Left lung (tissue), 10 donors: Measurements from ENCODE around the gene IGSF23. TPM values are rescaled to one million over a fixed set of nuclear protein-coding genes. Genes with fewer than 3 reads are reported as not detected.
A peak's percentile ranks its signal among the peaks of the same experiment; 100 is the strongest.

Experiments used
- ATAC-seq: fragments of 200-7000 bp; cut with Tn5 transposase; one replicate; pipeline ENCODE4 v1.9.1; 2020; ENCODE audit warnings: moderate library complexity
- DNase-seq, 4 donors: peaks; one replicate each; pipeline ENCODE4 v3.0.0-alpha.2; 2013 to 2020
- H3K27ac ChIP-seq, 2 donors: fragments of 200-600 bp; sonication (generic) in 1 of 2; one replicate each; pipeline versions ENCODE4 v1.5.0 to v1.8.0; 2020 to 2021
- H3K27me3 ChIP-seq, 2 donors: fragments of 200-600 bp; sonication (generic) in 1 of 2; one replicate each; pipeline versions ENCODE4 v1.5.0 to v1.8.0; 2020 to 2021
- H3K36me3 ChIP-seq, 2 donors: fragments of 200-600 bp; sonication (generic) in 1 of 2; one replicate each; pipeline versions ENCODE4 v1.5.0 to v1.8.0; 2020 to 2021
- H3K4me1 ChIP-seq, 2 donors: fragments of 200-600 bp; one replicate each; pipeline ENCODE4 v1.8.0; 2021
- H3K4me3 ChIP-seq, 2 donors: fragments of 200-600 bp; sonication (generic) in 1 of 2; one replicate each; pipeline versions ENCODE4 v1.5.0 to v1.8.0; 2020 to 2021; ENCODE audit warnings: mild to moderate bottlenecking in 1 of 2
- H3K9me3 ChIP-seq, 2 donors: fragments of 200-600 bp; sonication (generic) in 1 of 2; one replicate each; pipeline versions ENCODE4 v1.5.0 to v1.8.0; 2020 to 2021
- intact Hi-C, 2 donors: fragments of 100-400 bp; cut with DNase I; formaldehyde crosslinking; loops; one replicate each; pipeline versions ENCODE4 v1.11.2 to v1.14.2; 2022
- polyA plus RNA-seq, 6 donors: library from polyadenylated mRNA; unstranded; fragments of 120-200 nt; gene quantifications; one replicate each; pipeline ENCODE4 v1.2.1, GENCODE V29; 2013; ENCODE audit not compliant: insufficient read length in 6 of 6
- total RNA-seq, 2 donors: library from RNA; stranded (reverse); fragmentation: NEBNext Ultra II Directional; extraction: Animal tissue kit (Norgen Biotek cat#: 25700); gene quantifications; one replicate each; pipeline ENCODE4 v1.2.1, GENCODE V29; 2021
- TF ChIP-seq, protein P1 (sequence below), 2 donors: fragments of 200-600 bp; sonication (generic) in 1 of 2; IDR thresholded peaks; one replicate each; pipeline versions ENCODE4 v1.5.0 to v1.8.0; 2021; ENCODE audit warnings: antibody characterized with exemption in 2 of 2
- donor health status: DM: no; HTN: yes; CAD: no.
- donor health status: DM: no; HTN: no; CAD: no.

Gene IGSF23
- total and polyA plus RNA-seq, 8 donors: 0.17 to 0.18 TPM; not detected in 6

- ATAC-seq (peak; percentile 42), DNase-seq (no peak)
- peaks cover 7 to 9% of the 10 kb centered on the region in 2 donors for H3K4me1 ChIP-seq
- intact Hi-C loops: no loop called here
- no peak overlapping the region for H3K27ac ChIP-seq
- no peaks in the 10 kb centered on the region for H3K36me3 ChIP-seq
- TF ChIP-seq, protein P1, sequence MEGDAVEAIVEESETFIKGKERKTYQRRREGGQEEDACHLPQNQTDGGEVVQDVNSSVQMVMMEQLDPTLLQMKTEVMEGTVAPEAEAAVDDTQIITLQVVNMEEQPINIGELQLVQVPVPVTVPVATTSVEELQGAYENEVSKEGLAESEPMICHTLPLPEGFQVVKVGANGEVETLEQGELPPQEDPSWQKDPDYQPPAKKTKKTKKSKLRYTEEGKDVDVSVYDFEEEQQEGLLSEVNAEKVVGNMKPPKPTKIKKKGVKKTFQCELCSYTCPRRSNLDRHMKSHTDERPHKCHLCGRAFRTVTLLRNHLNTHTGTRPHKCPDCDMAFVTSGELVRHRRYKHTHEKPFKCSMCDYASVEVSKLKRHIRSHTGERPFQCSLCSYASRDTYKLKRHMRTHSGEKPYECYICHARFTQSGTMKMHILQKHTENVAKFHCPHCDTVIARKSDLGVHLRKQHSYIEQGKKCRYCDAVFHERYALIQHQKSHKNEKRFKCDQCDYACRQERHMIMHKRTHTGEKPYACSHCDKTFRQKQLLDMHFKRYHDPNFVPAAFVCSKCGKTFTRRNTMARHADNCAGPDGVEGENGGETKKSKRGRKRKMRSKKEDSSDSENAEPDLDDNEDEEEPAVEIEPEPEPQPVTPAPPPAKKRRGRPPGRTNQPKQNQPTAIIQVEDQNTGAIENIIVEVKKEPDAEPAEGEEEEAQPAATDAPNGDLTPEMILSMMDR (IDR thresholded peaks at IDR 0.05): no peak
- peaks cover 0 to 6% of the 10 kb centered on the region in 2 donors for H3K9me3 ChIP-seq
- H3K4me3 ChIP-seq: no peak overlapping the region
- no peaks in the 10 kb centered on the region for H3K27me3 ChIP-seq
Measured at GRCh38 chr19:44598880-44599279, 14.5 kb upstream of the IGSF23 start.

DNA sequence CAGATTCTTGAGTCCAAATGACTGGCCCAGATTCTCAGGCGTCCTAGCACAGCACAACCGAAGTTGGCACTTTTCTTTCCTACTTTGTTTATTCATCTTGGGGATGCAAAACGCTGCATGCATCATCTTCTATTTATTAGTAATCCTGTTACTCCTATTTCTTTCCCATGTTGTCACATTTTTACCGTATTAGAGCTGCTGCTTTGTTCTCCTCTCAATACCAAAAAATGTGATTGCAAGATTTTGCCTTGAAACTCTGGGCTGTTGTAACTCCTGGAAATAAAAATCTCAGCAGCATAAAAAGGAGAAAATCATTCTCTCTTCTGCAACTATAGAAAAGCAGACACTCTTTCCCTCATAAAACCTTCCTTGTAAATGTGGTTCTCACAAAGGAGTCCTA lies 12.9 kb upstream of the IGSF23 start:
- Histone ChIP-seq H3K27me3 (no peaks in the 10 kb centered on the region), H3K9me3 (peaks cover 0 to 6% of the 10 kb centered on the region in 2 donors), H3K27ac (no peak overlapping the region), H3K4me1 (peaks cover 9 to 12% of the 10 kb centered on the region in 2 donors), H3K4me3 (no peak overlapping the region), H3K36me3 (no peaks in the 10 kb centered on the region)
- ATAC-seq: no peak
- intact Hi-C loops: no loop called here
- DNase-seq: no peak
- TF ChIP-seq, protein P1 (IDR thresholded peaks at IDR 0.05): no peak

DNA sequence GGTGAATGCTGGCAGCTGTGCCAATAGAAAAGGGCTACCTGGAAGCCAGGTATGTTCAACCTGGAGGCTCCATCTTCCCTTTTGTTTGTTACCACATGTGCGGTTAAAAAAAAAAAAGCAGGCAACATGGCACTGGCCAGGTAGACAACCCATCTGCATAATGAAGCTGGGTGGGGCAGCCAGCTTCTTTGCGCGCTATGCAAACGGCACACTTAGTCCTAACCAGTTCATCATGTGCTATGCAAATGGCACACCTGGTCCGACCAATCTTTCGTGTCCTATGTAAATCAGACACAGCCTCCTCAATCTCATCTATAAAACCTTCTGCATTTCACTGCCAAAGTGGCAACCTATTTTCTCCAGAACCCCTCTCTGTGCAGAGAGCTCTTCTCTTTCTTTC lies 11.3 kb upstream of the IGSF23 start:
- DNase-seq (no peak), ATAC-seq (peak; percentile 55)
- Histone ChIP-seq H3K27ac (no peak overlapping the region), H3K9me3 (peaks cover 0 to 6% of the 10 kb centered on the region in 2 donors), H3K27me3 (no peaks in the 10 kb centered on the region), H3K36me3 (no peaks in the 10 kb centered on the region), H3K4me1 (peaks cover 9 to 15% of the 10 kb centered on the region in 2 donors), H3K4me3 (no peak overlapping the region)
- intact Hi-C loops: no loop called here
- TF ChIP-seq, protein P1 (IDR thresholded peaks at IDR 0.05): no peak

DNA sequence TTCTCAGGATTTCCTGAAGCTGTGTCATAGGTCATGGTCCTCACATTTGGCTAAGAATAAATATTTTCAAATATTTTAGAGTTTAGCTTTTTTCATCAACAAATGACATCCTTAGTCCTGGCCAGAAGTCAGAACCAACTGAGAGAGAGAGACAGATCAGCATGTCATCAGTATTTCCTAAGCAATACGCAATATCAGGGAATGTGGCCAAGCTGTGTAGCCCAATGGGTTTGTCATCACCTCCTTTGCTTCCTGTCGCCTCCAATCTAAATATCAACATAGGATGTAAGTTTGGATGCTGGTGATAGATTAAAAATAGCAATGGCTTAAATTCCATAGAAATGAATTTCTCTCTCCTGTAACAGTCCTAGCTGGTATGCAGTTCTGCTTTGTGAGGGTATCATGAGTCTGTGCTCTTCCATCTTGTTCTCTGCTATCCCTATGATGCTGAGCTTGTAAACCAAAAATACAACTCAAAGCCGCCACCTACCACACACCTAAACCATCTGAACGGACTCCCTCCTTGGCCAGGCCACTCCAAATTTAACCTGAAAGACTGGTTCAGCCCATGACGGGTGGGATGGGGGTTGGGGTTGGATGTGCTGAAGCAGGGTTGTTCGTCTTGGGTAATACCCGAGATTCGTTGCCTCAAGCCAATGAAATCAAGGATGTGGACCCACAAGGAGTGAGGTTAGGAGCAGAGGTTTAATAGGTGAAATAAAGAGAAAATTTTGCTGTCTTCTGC lies 10.0 kb upstream of the IGSF23 start:
- H3K9me3 ChIP-seq: peaks cover 0 to 4% of the 10 kb centered on the region in 2 donors
- H3K4me1 ChIP-seq: peaks cover 12 to 28% of the 10 kb centered on the region in 2 donors
- H3K36me3 ChIP-seq: no peaks in the 10 kb centered on the region
- TF ChIP-seq, protein P1 (IDR thresholded peaks at IDR 0.05): no peak
- intact Hi-C loops: no loop called here
- peak; percentile 51 for ATAC-seq
- no peak overlapping the region for H3K4me3 ChIP-seq
- H3K27me3 ChIP-seq: no peaks in the 10 kb centered on the region
- peak overlapping the region in 1 of 2 donors; percentile 20 for H3K27ac ChIP-seq
- peak in 1 of 4 donors; percentile 62 for DNase-seq

GRCh38 chr19:44604241-44604640 lies 9.1 kb upstream of the IGSF23 start:
- Histone ChIP-seq H3K36me3 (no peaks in the 10 kb centered on the region), H3K4me3 (no peak overlapping the region), H3K4me1 (peaks cover 12 to 30% of the 10 kb centered on the region in 2 donors), H3K27me3 (no peaks in the 10 kb centered on the region), H3K9me3 (no peaks in the 10 kb centered on the region), H3K27ac (no peak overlapping the region)
- DNase-seq (no peak), ATAC-seq (no peak)
- TF ChIP-seq, protein P1 (IDR thresholded peaks at IDR 0.05): no peak
- intact Hi-C loops: no loop called here
